HEK293 (cell line): ENCODE measurements around the gene PRDM11.

Experiments used
- CTCF ChIP-seq: fragments of 450-650 bp; formaldehyde crosslinking; IDR thresholded peaks from 2 replicates; pipeline ENCODE4 v1.5.1; 2016; ENCODE audit warnings: missing biosample characterization, missing genetic modification characterization
- ZNF24 ChIP-seq: fragments of 450-650 bp; formaldehyde crosslinking; IDR thresholded peaks from 2 replicates; pipeline ENCODE4 v1.5.1; 2016; ENCODE audit warnings: missing biosample characterization, missing genetic modification characterization
- ZNF292 ChIP-seq: fragments of 450-650 bp; formaldehyde crosslinking; IDR thresholded peaks from 2 replicates; pipeline ENCODE4 v1.5.1; 2016; ENCODE audit warnings: low read depth, missing biosample characterization, missing genetic modification characterization, borderline replicate concordance

GRCh38 chr11:45193695-45194094 is 47.3 kb downstream of the PRDM11 start:
- TF ChIP-seq ZNF292 (tag by site-specific recombination) (no peak), CTCF (tag by site-specific recombination) (no peak), ZNF24 (no peak)
